Measurements from ENCODE around the gene KIF23. TPM values are rescaled to one million over a fixed set of nuclear protein-coding genes. Genes with fewer than 3 reads are reported as not detected.

KIF23 gene
- total RNA-seq, 4 donors from 2014 or later: 2.7 to 5.7 (median 3.1) TPM

GRCh38 chr15:69408841-69409240 lies 5.3 kb upstream of the KIF23 start:
- TF ChIP-seq CTCF (IDR thresholded peaks at IDR 0.05): no peak
- TF ChIP-seq POLR2A (IDR thresholded peaks at IDR 0.05): no peak
- DNase-seq (ENCODE audit: low spot score in 2 of 2): no peak
- 62 to 66% methylated on average over 3 of the region's 3 CpGs for WGBS, 2 donors
- intact Hi-C loops (cut with DNase I; ENCODE audit: low total_unique reads): no loop called here
- no peak overlapping the region for H3K4me3 ChIP-seq (ENCODE audit: low read depth, poor library complexity, severe bottlenecking)

- no peak overlapping the region for H3K4me3 ChIP-seq (ENCODE audit: low read depth, poor library complexity, severe bottlenecking)
- no peak for DNase-seq (ENCODE audit: low spot score in 2 of 2)
- TF ChIP-seq POLR2A (IDR thresholded peaks at IDR 0.05): no peak
- no peak for TF ChIP-seq CTCF (IDR thresholded peaks at IDR 0.05)
- intact Hi-C loops (cut with DNase I; ENCODE audit: low total_unique reads): no loop called here
- 52 to 64% methylated on average over 9 of the region's 9 CpGs for WGBS, 2 donors
Measured at GRCh38 chr15:69410248-69410874, 3.8 kb upstream of the KIF23 start.

- intact Hi-C loops (cut with DNase I; ENCODE audit: low total_unique reads): no loop called here
- no peak overlapping the region for H3K4me3 ChIP-seq (ENCODE audit: low read depth, poor library complexity, severe bottlenecking)
- TF ChIP-seq POLR2A (IDR thresholded peaks at IDR 0.05): no peak
- TF ChIP-seq CTCF (IDR thresholded peaks at IDR 0.05): no peak
- DNase-seq (ENCODE audit: low spot score in 2 of 2): no peak
Measured at GRCh38 chr15:69412274-69412673, 1.9 kb upstream of the KIF23 start.

GRCh38 chr15:69412701-69413100 lies 1.4 kb upstream of the KIF23 start:
- TF ChIP-seq CTCF (IDR thresholded peaks at IDR 0.05) (no peak), POLR2A (IDR thresholded peaks at IDR 0.05) (no peak)
- 80 to 90% methylated on average over 1 of the region's 1 CpG for WGBS, 2 donors
- intact Hi-C loops (cut with DNase I; ENCODE audit: low total_unique reads): no loop called here
- no peak for DNase-seq (ENCODE audit: low spot score in 2 of 2)
- H3K4me3 ChIP-seq (ENCODE audit: low read depth, poor library complexity, severe bottlenecking): no peak overlapping the region

GRCh38 chr15:69414701-69415167 lies 585 bp downstream of the KIF23 start:
- WGBS, 2 donors: 1 to 2% methylated on average over 14 to 23 of the region's 29 CpGs
- intact Hi-C loops (cut with DNase I; ENCODE audit: low total_unique reads): no loop called here
- TF ChIP-seq CTCF (IDR thresholded peaks at IDR 0.05): no peak
- TF ChIP-seq POLR2A (IDR thresholded peaks at IDR 0.05): no peak
- H3K4me3 ChIP-seq (ENCODE audit: low read depth, poor library complexity, severe bottlenecking): peak overlapping the region; percentile 70
- DNase-seq (ENCODE audit: low spot score in 2 of 2): no peak

GRCh38 chr15:69415381-69415780 lies 1.2 kb downstream of the KIF23 start:
- no peak overlapping the region for H3K4me3 ChIP-seq (ENCODE audit: low read depth, poor library complexity, severe bottlenecking)
- intact Hi-C loops (cut with DNase I; ENCODE audit: low total_unique reads): no loop called here
- TF ChIP-seq POLR2A (IDR thresholded peaks at IDR 0.05): no peak
- TF ChIP-seq CTCF (IDR thresholded peaks at IDR 0.05): no peak
- no peak for DNase-seq (ENCODE audit: low spot score in 2 of 2)
- WGBS, 2 donors: 79 to 81% methylated on average over 3 of the region's 3 CpGs

Data from lower leg skin (tissue), 4 donors.